Lung (tissue), 12 donors: ENCODE measurements around the gene ZSCAN10. TPM values are rescaled to one million over a fixed set of nuclear protein-coding genes. Genes with fewer than 3 reads are reported as not detected.

ENCODE experiments used
- ATAC-seq: fragments of 200-7000 bp; cut with Tn5 transposase; one replicate; pipeline ENCODE4 v1.9.1; 2020; ENCODE audit warnings: moderate number of reproducible peaks; ENCODE audit not compliant: insufficient read depth, low FRiP score
- DNase-seq, 3 donors: peaks; one replicate each; pipeline ENCODE4 v3.0.0-alpha.2; 2013 to 2017
- H3K27ac ChIP-seq, 2 donors: one replicate each; pipeline ENCODE4 v1.5.1; 2013; ENCODE audit warnings: mild to moderate bottlenecking in 2 of 2, moderate library complexity in 2 of 2, control low read depth in 1 of 2, inconsistent platforms in 1 of 2, low read depth in 1 of 2, low read length in 1 of 2
- H3K27me3 ChIP-seq, 3 donors: one replicate each; pipeline ENCODE4 v1.5.1; 2013; ENCODE audit warnings: low read length in 2 of 3; ENCODE audit not compliant: control insufficient read depth in 3 of 3, insufficient read depth in 3 of 3
- H3K36me3 ChIP-seq, 4 donors: one replicate each; pipeline ENCODE4 v1.5.1; 2013; ENCODE audit warnings: low read length in 4 of 4, mild to moderate bottlenecking in 1 of 4, moderate library complexity in 1 of 4; ENCODE audit not compliant: control insufficient read depth in 4 of 4, insufficient read depth in 4 of 4
- H3K4me1 ChIP-seq, 5 donors: one replicate each; pipeline ENCODE4 v1.5.1; 2013; ENCODE audit warnings: low read length in 5 of 5, mild to moderate bottlenecking in 2 of 5, moderate library complexity in 1 of 5; ENCODE audit not compliant: control insufficient read depth in 5 of 5, insufficient read depth in 5 of 5
- H3K4me3 ChIP-seq: one replicate; pipeline ENCODE4 v1.5.1; 2013; ENCODE audit warnings: mild to moderate bottlenecking, control low read depth, moderate library complexity
- H3K9ac ChIP-seq, 2 donors: one replicate each; pipeline ENCODE4 v1.5.1; 2013; ENCODE audit warnings: low read length in 2 of 2, control low read depth in 1 of 2; ENCODE audit not compliant: insufficient read depth in 1 of 2
- H3K9me3 ChIP-seq, 4 donors: one replicate each; pipeline ENCODE4 v1.5.1; 2013; ENCODE audit warnings: low read length in 3 of 4, mild to moderate bottlenecking in 1 of 4, moderate library complexity in 1 of 4; ENCODE audit not compliant: control insufficient read depth in 4 of 4, insufficient read depth in 3 of 4
- CTCF ChIP-seq: IDR thresholded peaks from 2 replicates; pipeline ENCODE4 v1.5.1; 2012; ENCODE audit warnings: mild to moderate bottlenecking; ENCODE audit errors: control extremely low read depth, extremely low read depth
- WGBS, 2 donors: extraction: QIAGEN DNeasy Blood & Tissue Kit; methylation state at CpG; one replicate each; pipeline ENCODE4 v1.1.7; 2013; 5-methylcytosine and 5-hydroxymethylcytosine counted together
- polyA plus RNA-seq, 2 donors: library from polyadenylated mRNA; stranded (reverse); fragments of 200-250 nt; gene quantifications; one replicate each; pipeline ENCODE4 v1.2.1, GENCODE V29; 2013
- total RNA-seq, 2 donors: library from RNA; depleted of rRNA in 1 of 2; stranded (reverse); fragments of >200 nt in 1 of 2; gene quantifications; one replicate each; pipeline ENCODE4 v1.2.1, GENCODE V29; 2014 to 2021
- donor health status: control.
- donor health status: control.
- donor health status: Bipolar disorder and iron deficiency.
- donor health status: healthy.
- donor health status: DM: yes; HTN: yes; CAD: no.

Gene ZSCAN10
- total and polyA plus RNA-seq, 4 donors, result 0.02 to 0.21 TPM; not detected in 2

GRCh38 chr16:3127745-3128144, 28.7 kb upstream of the ZSCAN10 start:
- Histone ChIP-seq H3K27ac (no peak overlapping the region), H3K4me3 (no peak overlapping the region), H3K9me3 (no peaks in the 10 kb centered on the region), H3K4me1 (peaks cover 0 to 11% (median 7%) of the 10 kb centered on the region in 5 donors), H3K9ac (no peak overlapping the region), H3K36me3 (peaks cover 0 to 16% (median 7%) of the 10 kb centered on the region in 4 donors), H3K27me3 (no peaks in the 10 kb centered on the region)
- ATAC-seq (no peak), DNase-seq (no peak)
- WGBS, 2 donors, result 80 to 84% methylated on average over 6 of the region's 6 CpGs
- no peak for TF ChIP-seq CTCF

GRCh38 chr16:3123986-3124886, 25.1 kb upstream of the ZSCAN10 start:
- ATAC-seq, result peak; percentile 96
- 0% methylated on average over 65 to 72 of the region's 72 CpGs for WGBS, 2 donors
- peak; percentile 2 for TF ChIP-seq CTCF

GRCh38 chr16:3122926-3123570, 24.0 kb upstream of the ZSCAN10 start:
- Histone ChIP-seq H3K4me3 (no peak overlapping the region), H3K27ac (no peak overlapping the region), H3K27me3 (no peaks in the 10 kb centered on the region), H3K36me3 (peaks cover 0 to 25% (median 6%) of the 10 kb centered on the region in 4 donors), H3K9ac (no peak overlapping the region), H3K9me3 (no peaks in the 10 kb centered on the region), H3K4me1 (peaks cover 0 to 6% (median 0%) of the 10 kb centered on the region in 5 donors)
- no peak for TF ChIP-seq CTCF
- DNase-seq (no peak), ATAC-seq (no peak)
- 64 to 71% methylated on average over 8 of the region's 8 CpGs for WGBS, 2 donors

More at GRCh38 chr16:3123986-3124886, 25.1 kb upstream of the ZSCAN10 start:
- H3K4me3 ChIP-seq, result peak overlapping the region; percentile 46
- peak overlapping the region; percentile 12 to 36 for H3K9ac ChIP-seq
- H3K27me3 ChIP-seq, result no peaks in the 10 kb centered on the region
- H3K4me1 ChIP-seq, result peaks cover 0 to 8% (median 4%) of the 10 kb centered on the region in 5 donors
- H3K27ac ChIP-seq, result peak overlapping the region; percentile 51 to 78
- peaks cover 0 to 15% (median 7%) of the 10 kb centered on the region in 4 donors for H3K36me3 ChIP-seq
- DNase-seq, result peak; percentile 97 to 98 (median 98)
- no peaks in the 10 kb centered on the region for H3K9me3 ChIP-seq
